CMK (cell line): Measurements from ENCODE around the gene ALDH9A1.
"Not testable (repeated sequence)": the region's sequence is repeated elsewhere in the genome, so short reads cannot be mapped to it uniquely, and the experiment has no call there.

ENCODE experiments used
- DNase-seq: peaks from one replicate; pipeline ENCODE4 v3.0.0-alpha.2; 2010; ENCODE audit warnings: low read depth

ALDH9A1 gene

GRCh38 chr1:165697881-165698760 lies at the start of gene ALDH9A1:
Gene ALDH9A1 (minus strand): TSS chr1:165698562. CDS start chr1:165698558, 4 bp downstream.
- peak; percentile 94 for DNase-seq

GRCh38 chr1:165747632-165748447 lies 49.5 kb upstream of the ALDH9A1 start:
- DNase-seq: no peak

GRCh38 chr1:165744913-165745312 lies 46.6 kb upstream of the ALDH9A1 start:
- DNase-seq: not testable (repeated sequence)

GRCh38 chr1:165742194-165742593 lies 43.8 kb upstream of the ALDH9A1 start:
- no peak for DNase-seq

- DNase-seq: no peak
Measured at GRCh38 chr1:165738794-165739193, 40.4 kb upstream of the ALDH9A1 start.

- DNase-seq: no peak
Measured at GRCh38 chr1:165737196-165737595, 38.8 kb upstream of the ALDH9A1 start.

GRCh38 chr1:165734906-165735305 lies 36.5 kb upstream of the ALDH9A1 start:
- DNase-seq: no peak

- no peak for DNase-seq
Measured at GRCh38 chr1:165726841-165727240, 28.5 kb upstream of the ALDH9A1 start.

GRCh38 chr1:165726169-165726568 lies 27.8 kb upstream of the ALDH9A1 start:
- DNase-seq: no peak

GRCh38 chr1:165717918-165718515 lies 19.7 kb upstream of the ALDH9A1 start:
- DNase-seq: no peak

GRCh38 chr1:165716265-165717051 lies 18.1 kb upstream of the ALDH9A1 start:
- not testable (repeated sequence) for DNase-seq

- no peak for DNase-seq
Measured at GRCh38 chr1:165712764-165713163, 14.4 kb upstream of the ALDH9A1 start.

GRCh38 chr1:165707984-165708706 lies 9.8 kb upstream of the ALDH9A1 start:
- no peak for DNase-seq

GRCh38 chr1:165703648-165704047 lies 5.3 kb upstream of the ALDH9A1 start:
- no peak for DNase-seq

GRCh38 chr1:165701922-165702321 lies 3.6 kb upstream of the ALDH9A1 start:
- not testable (repeated sequence) for DNase-seq

- no peak for DNase-seq
Measured at GRCh38 chr1:165699577-165699976, 1.2 kb upstream of the ALDH9A1 start.

GRCh38 chr1:165698761-165699052 lies 345 bp upstream of the ALDH9A1 start:
- DNase-seq: no peak

GRCh38 chr1:165697491-165697880 lies 876 bp downstream of the ALDH9A1 start:
- no peak for DNase-seq

- no peak for DNase-seq
Measured at GRCh38 chr1:165696625-165697100, 1.7 kb downstream of the ALDH9A1 start.

GRCh38 chr1:165695031-165695430 lies 3.3 kb downstream of the ALDH9A1 start:
- DNase-seq: no peak

- DNase-seq: no peak
Measured at GRCh38 chr1:165688046-165688445, 10.3 kb downstream of the ALDH9A1 start.
